ENCODE measurements around the gene TFPI2. TPM values are rescaled to one million over a fixed set of nuclear protein-coding genes. Genes with fewer than 3 reads are reported as not detected.

TFPI2 gene
- total RNA-seq, 1 donor, result 97.3 TPM

- DNase-seq (ENCODE audit: low read depth), result no peak
- TF ChIP-seq CTCF (IDR thresholded peaks at IDR 0.05; ENCODE audit: insufficient read depth, low read length), result no peak
- no peak overlapping the region for H3K4me3 ChIP-seq (ENCODE audit: low read depth, low read length)
Measured at GRCh38 chr7:93860261-93860660, 30.3 kb downstream of the TFPI2 start.

- no peak for DNase-seq (ENCODE audit: low read depth)
- TF ChIP-seq CTCF (IDR thresholded peaks at IDR 0.05; ENCODE audit: insufficient read depth, low read length), result no peak
- no peak overlapping the region for H3K4me3 ChIP-seq (ENCODE audit: low read depth, low read length)
Measured at GRCh38 chr7:93858857-93859256, 31.7 kb downstream of the TFPI2 start.

- no peak for TF ChIP-seq CTCF (IDR thresholded peaks at IDR 0.05; ENCODE audit: insufficient read depth, low read length)
- DNase-seq (ENCODE audit: low read depth), result peak; percentile 11
- no peak overlapping the region for H3K4me3 ChIP-seq (ENCODE audit: low read depth, low read length)
Measured at GRCh38 chr7:93856323-93856722, 34.2 kb downstream of the TFPI2 start.

GRCh38 chr7:93855797-93856196, 34.8 kb downstream of the TFPI2 start:
- DNase-seq (ENCODE audit: low read depth), result no peak
- no peak for TF ChIP-seq CTCF (IDR thresholded peaks at IDR 0.05; ENCODE audit: insufficient read depth, low read length)
- no peak overlapping the region for H3K4me3 ChIP-seq (ENCODE audit: low read depth, low read length)

GRCh38 chr7:93854480-93854879, 36.1 kb downstream of the TFPI2 start:
- no peak for TF ChIP-seq CTCF (IDR thresholded peaks at IDR 0.05; ENCODE audit: insufficient read depth, low read length)
- no peak overlapping the region for H3K4me3 ChIP-seq (ENCODE audit: low read depth, low read length)
- DNase-seq (ENCODE audit: low read depth), result no peak

- no peak for DNase-seq (ENCODE audit: low read depth)
- H3K4me3 ChIP-seq (ENCODE audit: low read depth, low read length), result no peak overlapping the region
- TF ChIP-seq CTCF (IDR thresholded peaks at IDR 0.05; ENCODE audit: insufficient read depth, low read length), result no peak
Measured at GRCh38 chr7:93851536-93851935, 39.0 kb downstream of the TFPI2 start.

- no peak for TF ChIP-seq CTCF (IDR thresholded peaks at IDR 0.05; ENCODE audit: insufficient read depth, low read length)
- peak; percentile 32 for DNase-seq (ENCODE audit: low read depth)
- no peak overlapping the region for H3K4me3 ChIP-seq (ENCODE audit: low read depth, low read length)
Measured at GRCh38 chr7:93843260-93843659, 47.3 kb downstream of the TFPI2 start.
